ENCODE data around the gene CCDC9. TPM values are rescaled to one million over a fixed set of nuclear protein-coding genes. Genes with fewer than 3 reads are reported as not detected.

Gene CCDC9
- total and polyA plus RNA-seq, 2 of the 13 experiments (the other 11 are each of a cell fraction or from before 2014, with no cell fraction given) = 2.9 to 6.3 TPM

GRCh38 chr19:47255879-47256692 lies at the start of gene CCDC9 (continued):
- 0 out of 2 replicates have a peak, but pooled peaks have one; percentile 23 for TF ChIP-seq NAIF1 (CRISPR knock-in tag; IDR thresholded peaks at IDR 0.05; ENCODE audit: borderline replicate concordance)
- no peak for TF ChIP-seq ZFAT (CRISPR knock-in tag; conservative IDR thresholded peaks at IDR 0.05)
- no peak for TF ChIP-seq NCOR1 (IDR thresholded peaks at IDR 0.05; ENCODE audit: borderline replicate concordance, low read length)
- TF ChIP-seq CBFB (CRISPR knock-in tag; IDR thresholded peaks at IDR 0.05) = peak; percentile 83; the same call in 1 of the 2 replicates
- no peak for TF ChIP-seq FOXM1 (CRISPR knock-in tag; IDR thresholded peaks at IDR 0.05)
- no peak for TF ChIP-seq ZNF468 (CRISPR knock-in tag; IDR thresholded peaks at IDR 0.05)
- TF ChIP-seq BRD4 (CRISPR knock-in tag; IDR thresholded peaks at IDR 0.05) = no peak; the same call in 1 of the 2 replicates
- 0 out of 2 replicates have a peak, but pooled peaks have one; percentile 12 for TF ChIP-seq ZNF556 (CRISPR knock-in tag; IDR thresholded peaks at IDR 0.05; ENCODE audit: borderline replicate concordance)
- TF ChIP-seq E2F2 (CRISPR knock-in tag; IDR thresholded peaks at IDR 0.05; ENCODE audit: borderline replicate concordance) = peak; percentile 82
- peak; percentile 11; the same call in 1 of the 2 replicates for TF ChIP-seq MXD3 (CRISPR knock-in tag; IDR thresholded peaks at IDR 0.05)
- peak; percentile 79 for TF ChIP-seq HDAC1 (CRISPR knock-in tag; IDR thresholded peaks at IDR 0.05)
- TF ChIP-seq ZNF432 (CRISPR knock-in tag; IDR thresholded peaks at IDR 0.05; ENCODE audit: borderline replicate concordance) = no peak
- no peak for TF ChIP-seq PBX3 (CRISPR knock-in tag; IDR thresholded peaks at IDR 0.05; ENCODE audit: borderline replicate concordance)
- TF ChIP-seq ZBTB2 (CRISPR knock-in tag; IDR thresholded peaks at IDR 0.05; ENCODE audit: low read depth) = peak; percentile 97
- no peak for TF ChIP-seq MBD4 (IDR thresholded peaks at IDR 0.05; ENCODE audit: borderline replicate concordance, low read length)
- peak; percentile 74; the same call in 1 of the 2 replicates for TF ChIP-seq ZNF772 (CRISPR knock-in tag; IDR thresholded peaks at IDR 0.05)
- TF ChIP-seq ZNF17 (CRISPR knock-in tag; IDR thresholded peaks at IDR 0.05) = no peak
- peak; percentile 44; the same call in 1 of the 2 replicates for TF ChIP-seq ZNF563 (CRISPR knock-in tag; IDR thresholded peaks at IDR 0.05)
- no peak for TF ChIP-seq ZNF296 (CRISPR knock-in tag; conservative IDR thresholded peaks at IDR 0.05)
- no peak for TF ChIP-seq RAD21 (CRISPR knock-in tag; IDR thresholded peaks at IDR 0.05)
- TF ChIP-seq ZBTB44 (CRISPR knock-in tag; IDR thresholded peaks at IDR 0.05) = no peak
- TF ChIP-seq MED1 (CRISPR knock-in tag; IDR thresholded peaks at IDR 0.05) = peak; percentile 49
- TF ChIP-seq CBX1 (IDR thresholded peaks at IDR 0.05; ENCODE audit: low read depth) = no peak
